Fibroblast of mammary gland (primary cell): ENCODE results near the gene MYL6.
"Not testable (repeated sequence)": the region's sequence is repeated elsewhere in the genome, so short reads cannot be mapped to it uniquely, and the experiment has no call there.

Experiments used
- DNase-seq: peaks from one replicate; pipeline ENCODE4 v3.0.0-alpha.2; 2010; ENCODE audit warnings: low read depth
- H3K4me3 ChIP-seq: 2 replicates; pipeline ENCODE4 v1.5.1; 2011; ENCODE audit warnings: low read depth, mild to moderate bottlenecking, low read length, moderate library complexity; ENCODE audit not compliant: control insufficient read depth
- CTCF ChIP-seq: conservative IDR thresholded peaks from 2 replicates; pipeline ENCODE4 v1.5.1; 2011; ENCODE audit warnings: low read depth, low read length, inconsistent platforms; ENCODE audit not compliant: control insufficient read depth, insufficient read depth

The MYL6 gene

GRCh38 chr12:56158029-56158925 lies at the start of gene MYL6:
MYL6 (plus strand) TSS chr12:56158359; CDS start chr12:56158402, 43 bp downstream.
- H3K4me3 ChIP-seq = peak within 1 kb of the TSS; percentile 100
- TF ChIP-seq CTCF = no peak
- DNase-seq = peak; percentile 99

GRCh38 chr12:56110571-56110970 lies 47.6 kb upstream of the MYL6 start:
- TF ChIP-seq CTCF = no peak
- no peak overlapping the region for H3K4me3 ChIP-seq
- DNase-seq = no peak

GRCh38 chr12:56114084-56114483 lies 44.1 kb upstream of the MYL6 start:
- H3K4me3 ChIP-seq = no peak overlapping the region
- TF ChIP-seq CTCF = no peak
- DNase-seq = no peak

GRCh38 chr12:56115329-56115728 lies 42.8 kb upstream of the MYL6 start:
- H3K4me3 ChIP-seq = peak overlapping the region; percentile 69
- TF ChIP-seq CTCF = no peak
- DNase-seq = peak; percentile 58

GRCh38 chr12:56116267-56117081 lies 41.7 kb upstream of the MYL6 start, which contains the start of gene RPL41:
RPL41 (plus strand) TSS chr12:56116633.
- TF ChIP-seq CTCF = no peak
- DNase-seq = peak; percentile 92
- H3K4me3 ChIP-seq = peak within 1 kb of the TSS; percentile 69

- H3K4me3 ChIP-seq = peak overlapping the region; percentile 86
- DNase-seq = not testable (repeated sequence)
Observed at GRCh38 chr12:56117082-56117706, 41.0 kb upstream of the MYL6 start.
